Stimulated activated CD8-positive, alpha-beta memory T cell treated with anti-CD3 and anti-CD28 coated beads, Interleukin-15, amount 100 ng/mL, for 48 hours (primary cell): ENCODE measurements around the gene COX18.

Source experiments
- DNase-seq, 2 donors: peaks; one replicate each; pipeline ENCODE4 v3.0.0-alpha.2; 2020; ENCODE audit warnings: low read depth in 2 of 2

Gene COX18

GRCh38 chr4:73053974-73054480 lies 15.5 kb downstream of the COX18 start:
- DNase-seq, result no peak

GRCh38 chr4:73053076-73053475 lies 16.4 kb downstream of the COX18 start:
- no peak for DNase-seq

- DNase-seq, result no peak
Observed at GRCh38 chr4:73051625-73052024, 17.9 kb downstream of the COX18 start.

- DNase-seq, result no peak
Observed at GRCh38 chr4:73045879-73046278, 23.6 kb downstream of the COX18 start.

- no peak for DNase-seq
Observed at GRCh38 chr4:73037057-73037456, 32.5 kb downstream of the COX18 start.

- no peak for DNase-seq
Observed at GRCh38 chr4:73036123-73036522, 33.4 kb downstream of the COX18 start.

GRCh38 chr4:73034896-73035295 lies 34.6 kb downstream of the COX18 start:
- DNase-seq, result no peak

- DNase-seq, result no peak
Observed at GRCh38 chr4:73028621-73029020, 40.9 kb downstream of the COX18 start.

- no peak for DNase-seq
Observed at GRCh38 chr4:73021634-73022033, 47.9 kb downstream of the COX18 start.

- DNase-seq, result no peak
Observed at GRCh38 chr4:73019462-73020047, 50.0 kb downstream of the COX18 start.

GRCh38 chr4:73018595-73018994 lies 50.9 kb downstream of the COX18 start:
- DNase-seq, result no peak

GRCh38 chr4:73013310-73013709 lies 56.2 kb downstream of the COX18 start:
- DNase-seq, result no peak

GRCh38 chr4:73012673-73013072 lies 56.8 kb downstream of the COX18 start:
- no peak for DNase-seq

- DNase-seq, result no peak
Observed at GRCh38 chr4:73011629-73011985, 57.9 kb downstream of the COX18 start.

GRCh38 chr4:73010789-73011628 lies 58.5 kb downstream of the COX18 start:
- DNase-seq, result no peak

GRCh38 chr4:73007526-73008100 lies 61.9 kb downstream of the COX18 start:
- DNase-seq, result no peak

- no peak for DNase-seq
Observed at GRCh38 chr4:73006286-73006990, 63.1 kb downstream of the COX18 start.

- no peak for DNase-seq
Observed at GRCh38 chr4:73005514-73005913, 64.0 kb downstream of the COX18 start.
